Activated CD4-positive, alpha-beta T cell treated with anti-CD3 and anti-CD28 coated beads, Interleukin-2, amount 50 U/mL, for 16 hours (primary cell): ENCODE results near the gene ID3.

ENCODE experiments used
- DNase-seq: peaks from one replicate; pipeline ENCODE4 v3.0.0-alpha.2; 2020

Gene ID3

GRCh38 chr1:23524716-23525401 is 34.4 kb downstream of the ID3 start:
- peak; percentile 32 for DNase-seq

DNA sequence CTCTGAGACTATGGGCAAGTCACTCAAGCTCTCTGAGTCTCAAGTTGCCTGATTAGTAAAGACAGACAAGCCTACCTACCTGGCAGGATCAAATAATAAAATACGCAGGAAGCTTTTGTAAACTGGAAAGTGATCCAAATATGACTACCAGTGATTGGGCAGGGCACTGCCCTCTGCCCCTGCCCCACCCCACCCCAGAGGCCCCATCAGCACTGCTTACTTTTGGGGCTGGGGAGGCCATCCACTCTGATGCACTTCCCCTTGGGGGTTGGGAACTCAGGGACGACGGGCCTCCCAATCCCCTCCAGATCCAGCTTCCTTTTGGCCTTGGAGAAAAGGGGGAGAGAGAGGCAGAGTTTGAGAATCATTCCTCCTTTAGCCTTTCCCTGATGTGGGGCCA is 35.1 kb downstream of the ID3 start:
- DNase-seq, result no peak

- DNase-seq, result peak; percentile 62
Measured at GRCh38 chr1:23522244-23522982, 36.9 kb downstream of the ID3 start.

DNA sequence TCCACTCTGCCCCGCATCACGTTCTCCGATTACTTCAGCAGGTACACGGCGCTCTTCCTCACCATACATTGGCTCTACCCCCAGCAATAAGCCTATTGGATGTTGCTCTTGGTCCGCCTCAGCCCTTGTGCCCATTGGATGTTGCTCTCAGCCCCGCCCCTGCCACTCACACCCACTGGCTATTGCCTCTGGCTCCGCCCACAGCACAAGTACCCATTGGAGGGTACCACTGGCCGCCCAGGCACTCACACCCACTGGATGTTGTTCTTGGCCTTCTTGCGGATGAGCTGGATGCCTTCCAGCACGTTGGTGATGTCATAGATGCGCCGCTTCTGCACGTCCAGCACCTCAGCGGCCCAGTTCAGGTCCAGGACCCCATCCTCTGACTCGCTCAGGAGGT is 37.7 kb downstream of the ID3 start:
- no peak for DNase-seq

DNA sequence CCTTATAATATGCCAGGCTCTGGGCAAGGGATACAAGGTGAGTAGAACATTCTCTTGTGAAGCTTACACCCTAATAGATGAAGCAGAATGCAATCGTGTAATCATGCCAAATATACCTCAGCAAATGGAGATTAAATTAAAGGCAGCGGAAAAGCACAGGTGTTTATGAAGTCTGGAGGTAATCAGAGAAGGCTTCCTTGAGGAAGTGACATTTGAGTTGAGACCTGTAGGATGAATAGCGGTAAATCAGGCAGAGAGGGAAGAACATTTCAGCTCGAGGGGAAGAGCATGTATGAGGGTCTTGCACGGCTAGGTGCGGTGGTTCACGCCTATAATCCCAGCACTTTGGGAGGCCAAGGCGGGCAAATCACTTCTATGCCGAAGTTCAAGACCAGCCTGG is 41.7 kb downstream of the ID3 start:
- DNase-seq, result no peak

DNA sequence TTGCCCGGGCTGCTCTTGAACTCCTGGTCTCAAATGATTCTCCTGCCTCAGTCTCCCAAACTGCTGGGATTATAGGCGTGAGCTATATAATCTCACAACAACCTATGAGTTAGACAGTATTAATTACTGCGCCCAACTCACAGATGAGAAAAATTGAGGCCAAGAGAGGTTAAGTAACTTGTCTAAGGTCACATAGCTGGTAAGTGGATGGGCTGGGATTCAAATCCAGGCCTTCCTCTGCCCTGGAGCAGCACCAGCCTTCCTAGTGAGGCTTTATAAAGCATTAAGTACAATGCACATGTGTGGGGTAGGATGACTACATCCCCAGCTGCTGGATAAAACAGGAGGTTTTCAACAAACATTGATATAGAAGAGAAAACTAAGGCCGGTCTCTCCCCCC is 43.4 kb downstream of the ID3 start:
- no peak for DNase-seq

DNA sequence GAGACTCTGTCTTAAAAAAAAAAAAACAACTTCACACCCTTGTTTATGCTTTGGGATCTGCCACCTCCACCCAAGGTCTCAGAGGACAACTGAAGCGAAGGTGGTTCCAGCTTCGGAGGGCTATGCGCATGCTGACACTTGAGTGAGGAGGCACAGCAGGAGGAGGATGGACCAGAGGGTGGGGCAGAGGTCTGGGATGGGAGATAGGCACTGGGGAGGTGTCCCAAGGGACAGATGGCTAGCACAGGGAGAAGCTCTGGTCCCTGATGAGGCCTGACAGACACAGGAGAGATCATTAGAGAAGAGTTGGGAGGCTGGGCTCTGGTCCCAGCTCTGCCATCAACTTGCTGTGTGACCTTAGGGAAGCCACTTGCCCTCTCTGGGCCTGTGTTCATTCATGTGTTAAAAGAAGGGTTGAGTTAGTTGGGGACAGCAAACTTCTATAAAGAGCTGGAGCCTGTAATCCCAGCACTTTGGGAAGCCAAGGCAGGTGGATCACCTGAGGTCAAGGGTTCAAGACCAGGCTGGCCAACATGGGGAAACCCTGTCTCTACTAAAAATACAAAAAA is 45.1 kb downstream of the ID3 start:
- no peak for DNase-seq

- no peak for DNase-seq
Measured at GRCh38 chr1:23509896-23510295, 49.4 kb downstream of the ID3 start.
